Right lobe of liver (tissue), 4 donors: ENCODE measurements around the gene KRTAP5-6.

Source experiments
- POLR2A ChIP-seq: fragments of 450-650 bp; IDR thresholded peaks from one replicate; pipeline ENCODE4 v1.6.1; 2017; ENCODE audit warnings: antibody characterized with exemption, mild to moderate bottlenecking
- TF ChIP-seq, protein P1 (sequence below), 4 donors: fragments of 200-600 bp in 3 of 4; fragments of 450-650 bp in 1 of 4; IDR thresholded peaks; one replicate each; pipeline versions ENCODE4 v1.5.1 to v1.8.0; 2016 to 2022; ENCODE audit warnings: antibody characterized with exemption in 4 of 4, mild to moderate bottlenecking in 2 of 4
- donor health status: DM: no; HTN: no; CAD: no.
- donor health status: DM: no; HTN: no; CAD: no.
- donor health status: DM: no; HTN: yes; CAD: no.

DNA sequence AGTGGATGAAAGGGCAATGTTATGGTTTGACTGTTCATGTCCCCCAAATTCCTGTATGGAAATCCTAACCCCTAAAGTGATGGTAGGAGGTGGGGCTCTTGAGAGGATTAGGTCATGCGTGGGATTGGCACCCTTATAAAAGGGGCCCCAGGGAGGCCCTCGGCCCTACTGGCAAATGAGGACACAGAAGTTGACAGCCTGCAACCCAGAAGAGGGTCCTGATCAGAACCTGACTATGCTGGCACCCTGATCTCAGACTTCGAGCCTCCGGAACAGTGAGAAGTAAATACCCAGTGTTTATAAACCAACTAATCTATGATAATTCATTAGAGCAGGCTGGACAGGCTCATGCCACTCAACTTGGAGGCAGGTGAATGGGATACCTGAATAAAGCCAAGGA, 44.7 kb downstream of the KRTAP5-6 start:
- TF ChIP-seq, protein P1, sequence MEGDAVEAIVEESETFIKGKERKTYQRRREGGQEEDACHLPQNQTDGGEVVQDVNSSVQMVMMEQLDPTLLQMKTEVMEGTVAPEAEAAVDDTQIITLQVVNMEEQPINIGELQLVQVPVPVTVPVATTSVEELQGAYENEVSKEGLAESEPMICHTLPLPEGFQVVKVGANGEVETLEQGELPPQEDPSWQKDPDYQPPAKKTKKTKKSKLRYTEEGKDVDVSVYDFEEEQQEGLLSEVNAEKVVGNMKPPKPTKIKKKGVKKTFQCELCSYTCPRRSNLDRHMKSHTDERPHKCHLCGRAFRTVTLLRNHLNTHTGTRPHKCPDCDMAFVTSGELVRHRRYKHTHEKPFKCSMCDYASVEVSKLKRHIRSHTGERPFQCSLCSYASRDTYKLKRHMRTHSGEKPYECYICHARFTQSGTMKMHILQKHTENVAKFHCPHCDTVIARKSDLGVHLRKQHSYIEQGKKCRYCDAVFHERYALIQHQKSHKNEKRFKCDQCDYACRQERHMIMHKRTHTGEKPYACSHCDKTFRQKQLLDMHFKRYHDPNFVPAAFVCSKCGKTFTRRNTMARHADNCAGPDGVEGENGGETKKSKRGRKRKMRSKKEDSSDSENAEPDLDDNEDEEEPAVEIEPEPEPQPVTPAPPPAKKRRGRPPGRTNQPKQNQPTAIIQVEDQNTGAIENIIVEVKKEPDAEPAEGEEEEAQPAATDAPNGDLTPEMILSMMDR (IDR thresholded peaks at IDR 0.05) = no peak
- no peak for TF ChIP-seq POLR2A
